BLaER1 (cell line): Measurements from ENCODE around the gene TUBB.

Source experiments
- H3K27ac ChIP-seq: shearing (Covaris generic); formaldehyde crosslinking; 2 replicates; pipeline ENCODE4 v1.8.1; 2022
- H3K27me3 ChIP-seq: shearing (Covaris generic); formaldehyde crosslinking; 2 replicates; pipeline ENCODE4 v1.8.1; 2022
- H3K36me3 ChIP-seq: shearing (Covaris generic); formaldehyde crosslinking; 2 replicates; pipeline ENCODE4 v1.8.1; 2022
- H3K4me1 ChIP-seq: shearing (Covaris generic); formaldehyde crosslinking; 2 replicates; pipeline ENCODE4 v1.8.1; 2022
- H3K4me2 ChIP-seq: shearing (Covaris generic); formaldehyde crosslinking; 2 replicates; pipeline ENCODE4 v1.8.1; 2022
- H3K4me3 ChIP-seq: shearing (Covaris generic); formaldehyde crosslinking; 2 replicates; pipeline ENCODE4 v1.8.1; 2022
- H3K9ac ChIP-seq: shearing (Covaris generic); formaldehyde crosslinking; 2 replicates; pipeline ENCODE4 v1.8.1; 2022
- H3K9me3 ChIP-seq: shearing (Covaris generic); formaldehyde crosslinking; 2 replicates; pipeline ENCODE4 v1.8.1; 2022
- H4K20me1 ChIP-seq: shearing (Covaris generic); formaldehyde crosslinking; 2 replicates; pipeline ENCODE4 v1.8.1; 2022
- Cebpa-rat ChIP-seq: shearing (Covaris generic); IDR thresholded peaks from 2 replicates; pipeline ENCODE4 v1.8.1; 2022

TUBB gene

GRCh38 chr6:30719791-30720737 lies at the start of gene TUBB:
TUBB (plus strand) TSS chr6:30720352; CDS start chr6:30720507, 155 bp downstream.
- H4K20me1 ChIP-seq = peaks cover 38% of the 10 kb centered on the region
- H3K9me3 ChIP-seq = no peaks in the 10 kb centered on the region
- peak; percentile 78 for TF ChIP-seq Cebpa-rat
- no peaks in the 10 kb centered on the region for H3K27me3 ChIP-seq
- peak within 1 kb of the TSS; percentile 94 for H3K4me3 ChIP-seq
- peak within 1 kb of the TSS; percentile 100 for H3K9ac ChIP-seq
- peaks cover 62% of the 10 kb centered on the region for H3K4me1 ChIP-seq
- H3K36me3 ChIP-seq = peaks cover 40% of the 10 kb centered on the region
- H3K27ac ChIP-seq = peak within 1 kb of the TSS; percentile 98
- peak within 1 kb of the TSS; percentile 89 for H3K4me2 ChIP-seq

GRCh38 chr6:30670760-30671527 lies 49.2 kb upstream of the TUBB start:
- no peaks in the 10 kb centered on the region for H3K9me3 ChIP-seq
- peaks cover 54% of the 10 kb centered on the region for H3K4me1 ChIP-seq
- peak overlapping the region; percentile 86 for H3K9ac ChIP-seq
- TF ChIP-seq Cebpa-rat = no peak
- peak overlapping the region; percentile 93 for H3K4me2 ChIP-seq
- peaks cover 52% of the 10 kb centered on the region for H3K36me3 ChIP-seq
- H3K27me3 ChIP-seq = no peaks in the 10 kb centered on the region
- no peak overlapping the region for H3K4me3 ChIP-seq
- peaks cover 12% of the 10 kb centered on the region; the same call in 1 of the 2 replicates for H4K20me1 ChIP-seq
- no peak overlapping the region for H3K27ac ChIP-seq

GRCh38 chr6:30672445-30673253 lies 47.5 kb upstream of the TUBB start, which contains the start of gene DHX16:
DHX16 (minus strand) TSS chr6:30673006; CDS start chr6:30672841, 165 bp downstream.
- TF ChIP-seq Cebpa-rat = no peak

GRCh38 chr6:30676660-30677285 lies 43.4 kb upstream of the TUBB start:
- no peak for TF ChIP-seq Cebpa-rat
- H4K20me1 ChIP-seq = peaks cover 68% of the 10 kb centered on the region
- peak overlapping the region; percentile 45 for H3K27ac ChIP-seq
- no peaks in the 10 kb centered on the region for H3K27me3 ChIP-seq
- H3K36me3 ChIP-seq = peaks cover 59% of the 10 kb centered on the region
- H3K9me3 ChIP-seq = no peaks in the 10 kb centered on the region
- peak overlapping the region; percentile 66 for H3K9ac ChIP-seq
- H3K4me3 ChIP-seq = peak overlapping the region; percentile 40
- peaks cover 78% of the 10 kb centered on the region for H3K4me1 ChIP-seq
- H3K4me2 ChIP-seq = peak overlapping the region; percentile 95

More at GRCh38 chr6:30672445-30673253, 47.5 kb upstream of the TUBB start, which contains the start of gene DHX16:
- Histone ChIP-seq H3K9ac (peak within 1 kb of the TSS; percentile 86), H3K27ac (peak within 1 kb of the TSS; percentile 65), H3K27me3 (no peaks in the 10 kb centered on the region), H3K4me3 (peak within 1 kb of the TSS; percentile 84), H3K4me2 (peak within 1 kb of the TSS; percentile 93), H3K9me3 (no peaks in the 10 kb centered on the region), H3K36me3 (peaks cover 55% of the 10 kb centered on the region), H4K20me1 (peaks cover 29% of the 10 kb centered on the region), H3K4me1 (peaks cover 61% of the 10 kb centered on the region)

- peak overlapping the region; percentile 100 for H3K27ac ChIP-seq
These were observed 41.0 kb upstream of the TUBB start for GRCh38 chr6:30678964-30679726.

GRCh38 chr6:30679765-30680535 lies 40.2 kb upstream of the TUBB start:
- peak overlapping the region; percentile 91 for H3K4me3 ChIP-seq
- peak overlapping the region; percentile 100 for H3K27ac ChIP-seq
- peaks cover 66% of the 10 kb centered on the region for H3K36me3 ChIP-seq
- peak overlapping the region; percentile 95 for H3K4me2 ChIP-seq
- H3K27me3 ChIP-seq = no peaks in the 10 kb centered on the region
- peaks cover 80% of the 10 kb centered on the region for H4K20me1 ChIP-seq
- peak overlapping the region; percentile 100 for H3K9ac ChIP-seq
- no peaks in the 10 kb centered on the region for H3K9me3 ChIP-seq
- peaks cover 59% of the 10 kb centered on the region for H3K4me1 ChIP-seq
- TF ChIP-seq Cebpa-rat = no peak

More at GRCh38 chr6:30678964-30679726, 41.0 kb upstream of the TUBB start:
- peaks cover 75% of the 10 kb centered on the region for H4K20me1 ChIP-seq
- peak overlapping the region; percentile 100 for H3K9ac ChIP-seq
- no peaks in the 10 kb centered on the region for H3K9me3 ChIP-seq
- peaks cover 63% of the 10 kb centered on the region for H3K4me1 ChIP-seq
- peak overlapping the region; percentile 91 for H3K4me3 ChIP-seq
- H3K36me3 ChIP-seq = peaks cover 64% of the 10 kb centered on the region
- H3K27me3 ChIP-seq = no peaks in the 10 kb centered on the region
- peak overlapping the region; percentile 95 for H3K4me2 ChIP-seq
- no peak for TF ChIP-seq Cebpa-rat

- Histone ChIP-seq H3K27me3 (no peaks in the 10 kb centered on the region), H4K20me1 (peaks cover 78% of the 10 kb centered on the region), H3K4me3 (peak overlapping the region; percentile 91), H3K27ac (peak overlapping the region; percentile 100), H3K36me3 (peaks cover 55% of the 10 kb centered on the region), H3K9me3 (no peaks in the 10 kb centered on the region), H3K4me1 (peaks cover 46% of the 10 kb centered on the region), H3K9ac (peak overlapping the region; percentile 100), H3K4me2 (peak overlapping the region; percentile 95)
- TF ChIP-seq Cebpa-rat = no peak
These were observed 38.4 kb upstream of the TUBB start for GRCh38 chr6:30681766-30682142.
